ENCODE data around the gene SLC25A17. TPM values are rescaled to one million over a fixed set of nuclear protein-coding genes. Genes with fewer than 3 reads are reported as not detected.

SLC25A17 gene
- total and polyA plus RNA-seq, 7 donors: 2.7 to 16.3 (median 4.6) TPM

- no peak overlapping the region for H3K4me3 ChIP-seq
- WGBS, 3 donors: 51 to 54% (median 52%) methylated on average over 13 of the region's 13 CpGs
These were observed 90.4 kb downstream of the SLC25A17 start for GRCh38 chr22:40728731-40729189.

GRCh38 chr22:40727964-40728615 is 91.1 kb downstream of the SLC25A17 start:
- Histone ChIP-seq H3K27me3 (ENCODE audit: insufficient read depth in 3 of 3, low read length in 2 of 3) (no peaks in the 10 kb centered on the region), H3K4me1 (no peaks in the 10 kb centered on the region), H3K36me3 (ENCODE audit: insufficient read depth in 1 of 2, low read depth in 1 of 2) (no peaks in the 10 kb centered on the region), H3K4me3 (no peak overlapping the region), H3K27ac (no peak overlapping the region), H3K9me3 (no peaks in the 10 kb centered on the region)
- no peak for TF ChIP-seq CTCF (IDR thresholded peaks at IDR 0.05)
- no peak for ATAC-seq
- DNase-seq: no peak
- WGBS, 3 donors: 83 to 91% (median 87%) methylated on average over 14 of the region's 14 CpGs
- intact Hi-C loops (cut with DNase I): no loop called here

More at GRCh38 chr22:40728731-40729189, 90.4 kb downstream of the SLC25A17 start:
- TF ChIP-seq CTCF (IDR thresholded peaks at IDR 0.05): no peak
- Histone ChIP-seq H3K27ac (no peak overlapping the region), H3K36me3 (ENCODE audit: insufficient read depth in 1 of 2, low read depth in 1 of 2) (no peaks in the 10 kb centered on the region), H3K27me3 (ENCODE audit: insufficient read depth in 3 of 3, low read length in 2 of 3) (no peaks in the 10 kb centered on the region), H3K4me1 (no peaks in the 10 kb centered on the region), H3K9me3 (no peaks in the 10 kb centered on the region)
- intact Hi-C loops (cut with DNase I): no loop called here
- ATAC-seq: no peak
- no peak for DNase-seq

GRCh38 chr22:40727070-40727963 is 91.8 kb downstream of the SLC25A17 start:
- intact Hi-C loops (cut with DNase I): no loop called here
- 85 to 88% (median 87%) methylated on average over 11 of the region's 11 CpGs for WGBS, 3 donors

GRCh38 chr22:40726514-40726913 is 92.6 kb downstream of the SLC25A17 start:
- intact Hi-C loops (cut with DNase I): no loop called here
- Histone ChIP-seq H3K27ac (no peak overlapping the region), H3K9me3 (no peaks in the 10 kb centered on the region), H3K27me3 (ENCODE audit: insufficient read depth in 3 of 3, low read length in 2 of 3) (no peaks in the 10 kb centered on the region), H3K4me1 (no peaks in the 10 kb centered on the region), H3K36me3 (ENCODE audit: insufficient read depth in 1 of 2, low read depth in 1 of 2) (no peaks in the 10 kb centered on the region), H3K4me3 (no peak overlapping the region)
- WGBS, 3 donors: 55 to 65% (median 60%) methylated on average over 3 to 4 of the region's 4 CpGs
- ATAC-seq: no peak
- no peak for DNase-seq
- TF ChIP-seq CTCF (IDR thresholded peaks at IDR 0.05): no peak

More at GRCh38 chr22:40727070-40727963, 91.8 kb downstream of the SLC25A17 start:
- H3K4me3 ChIP-seq: no peak overlapping the region
- H3K27me3 ChIP-seq (ENCODE audit: insufficient read depth in 3 of 3, low read length in 2 of 3): no peaks in the 10 kb centered on the region
- TF ChIP-seq CTCF (IDR thresholded peaks at IDR 0.05): no peak
- H3K9me3 ChIP-seq: no peaks in the 10 kb centered on the region
- ATAC-seq: no peak
- DNase-seq: no peak
- H3K4me1 ChIP-seq: no peaks in the 10 kb centered on the region
- H3K36me3 ChIP-seq (ENCODE audit: insufficient read depth in 1 of 2, low read depth in 1 of 2): no peaks in the 10 kb centered on the region
- H3K27ac ChIP-seq: no peak overlapping the region

All from psoas muscle (tissue), 8 donors.